ENCODE data around the gene NOL6.
"Not testable (repeated sequence)": the region's sequence is repeated elsewhere in the genome, so short reads cannot be mapped to it uniquely, and the experiment has no call there.

The NOL6 gene

GRCh38 chr9:33425128-33425533, 48.6 kb downstream of the NOL6 start:
- Histone ChIP-seq H4K20me1 (ENCODE audit: insufficient read depth, low read length) (no peaks in the 10 kb centered on the region), H3K9me3 (ENCODE audit: insufficient read depth, low read length, severe bottlenecking) (no peaks in the 10 kb centered on the region), H3K4me2 (ENCODE audit: insufficient read depth, low read length) (no peak overlapping the region), H3K27ac (ENCODE audit: low read length) (no peak overlapping the region), H3K36me3 (ENCODE audit: insufficient read depth, low read length) (no peaks in the 10 kb centered on the region), H2AFZ (ENCODE audit: low read depth, low read length) (no peak overlapping the region), H3K4me3 (ENCODE audit: low read depth in 1 of 2, low read length in 2 of 2) (no peak overlapping the region), H3K9ac (ENCODE audit: low read depth, low read length) (no peak overlapping the region), H3K4me1 (ENCODE audit: insufficient read depth, low read length) (no peaks in the 10 kb centered on the region), H3K79me2 (ENCODE audit: insufficient read depth, low read length) (no peaks in the 10 kb centered on the region), H3K27me3 (ENCODE audit: insufficient read depth, low read length, poor library complexity) (no peaks in the 10 kb centered on the region)
- TF ChIP-seq EZH2 (IDR thresholded peaks at IDR 0.05; ENCODE audit: borderline replicate concordance, low read depth, low read length, severe bottlenecking) (no peak), CTCF (IDR thresholded peaks at IDR 0.05; ENCODE audit: borderline replicate concordance, extremely low read depth, low read length, poor library complexity, severe bottlenecking) (no peak)
- no peak for ATAC-seq (ENCODE audit: insufficient read depth, low read depth)
- DNase-seq, result no peak

GRCh38 chr9:33424492-33424891, 49.2 kb downstream of the NOL6 start:
- H3K36me3 ChIP-seq (ENCODE audit: insufficient read depth, low read length); H2AFZ ChIP-seq (ENCODE audit: low read depth, low read length); H3K9me3 ChIP-seq (ENCODE audit: insufficient read depth, low read length, severe bottlenecking); H4K20me1 ChIP-seq (ENCODE audit: insufficient read depth, low read length); H3K4me1 ChIP-seq (ENCODE audit: insufficient read depth, low read length); DNase-seq; H3K27me3 ChIP-seq (ENCODE audit: insufficient read depth, low read length, poor library complexity); H3K79me2 ChIP-seq (ENCODE audit: insufficient read depth, low read length); H3K4me3 ChIP-seq (ENCODE audit: low read depth in 1 of 2, low read length in 2 of 2); ATAC-seq (ENCODE audit: insufficient read depth, low read depth); H3K9ac ChIP-seq (ENCODE audit: low read depth, low read length); H3K4me2 ChIP-seq (ENCODE audit: insufficient read depth, low read length); H3K27ac ChIP-seq (ENCODE audit: low read length): not testable (repeated sequence)

- not testable (repeated sequence) for H3K36me3 ChIP-seq (ENCODE audit: insufficient read depth, low read length); H3K27me3 ChIP-seq (ENCODE audit: insufficient read depth, low read length, poor library complexity); H3K9ac ChIP-seq (ENCODE audit: low read depth, low read length); ATAC-seq (ENCODE audit: insufficient read depth, low read depth); DNase-seq; H3K27ac ChIP-seq (ENCODE audit: low read length); H3K9me3 ChIP-seq (ENCODE audit: insufficient read depth, low read length, severe bottlenecking); H3K4me2 ChIP-seq (ENCODE audit: insufficient read depth, low read length); H4K20me1 ChIP-seq (ENCODE audit: insufficient read depth, low read length); H2AFZ ChIP-seq (ENCODE audit: low read depth, low read length); H3K79me2 ChIP-seq (ENCODE audit: insufficient read depth, low read length); H3K4me1 ChIP-seq (ENCODE audit: insufficient read depth, low read length); H3K4me3 ChIP-seq (ENCODE audit: low read depth in 1 of 2, low read length in 2 of 2)
Measured at GRCh38 chr9:33424043-33424442, 49.7 kb downstream of the NOL6 start.

- no peak for ATAC-seq (ENCODE audit: insufficient read depth, low read depth)
- no peaks in the 10 kb centered on the region for H3K9me3 ChIP-seq (ENCODE audit: insufficient read depth, low read length, severe bottlenecking)
- no peaks in the 10 kb centered on the region for H3K27me3 ChIP-seq (ENCODE audit: insufficient read depth, low read length, poor library complexity)
- DNase-seq, result no peak
- H3K4me1 ChIP-seq (ENCODE audit: insufficient read depth, low read length), result peaks cover 22% of the 10 kb centered on the region
- no peak overlapping the region for H2AFZ ChIP-seq (ENCODE audit: low read depth, low read length)
- no peaks in the 10 kb centered on the region for H4K20me1 ChIP-seq (ENCODE audit: insufficient read depth, low read length)
- no peaks in the 10 kb centered on the region for H3K36me3 ChIP-seq (ENCODE audit: insufficient read depth, low read length)
- TF ChIP-seq EZH2 (IDR thresholded peaks at IDR 0.05; ENCODE audit: borderline replicate concordance, low read depth, low read length, severe bottlenecking) (no peak), CTCF (IDR thresholded peaks at IDR 0.05; ENCODE audit: borderline replicate concordance, extremely low read depth, low read length, poor library complexity, severe bottlenecking) (no peak)
- no peaks in the 10 kb centered on the region for H3K79me2 ChIP-seq (ENCODE audit: insufficient read depth, low read length)
- no peak overlapping the region for H3K4me2 ChIP-seq (ENCODE audit: insufficient read depth, low read length)
- H3K9ac ChIP-seq (ENCODE audit: low read depth, low read length), result no peak overlapping the region
- H3K4me3 ChIP-seq (ENCODE audit: low read depth in 1 of 2, low read length in 2 of 2), result no peak overlapping the region
- H3K27ac ChIP-seq (ENCODE audit: low read length), result no peak overlapping the region
Measured at GRCh38 chr9:33419708-33420303, 53.9 kb downstream of the NOL6 start.

Data from DND-41 (cell line).